NCI-H146 treated with DMSO at 0.1 percent for 48 hours (cell line): ENCODE data around the gene TGFBR2.

Source experiments
- DNase-seq: peaks from one replicate; lab custom pipeline; 2025; ENCODE audit not compliant: unreplicated experiment; lab: John Stamatoyannopoulos, UW

TGFBR2 gene

GRCh38 chr3:30671527-30672286, 65.3 kb downstream of the TGFBR2 start:
- no peak for DNase-seq

GRCh38 chr3:30672287-30672735, 65.9 kb downstream of the TGFBR2 start:
- DNase-seq: no peak

- no peak for DNase-seq
Measured at GRCh38 chr3:30672959-30673358, 66.6 kb downstream of the TGFBR2 start.

GRCh38 chr3:30673425-30674341, 67.3 kb downstream of the TGFBR2 start:
- no peak for DNase-seq

GRCh38 chr3:30675006-30675405, 68.6 kb downstream of the TGFBR2 start:
- no peak for DNase-seq

- no peak for DNase-seq
Measured at GRCh38 chr3:30675774-30676173, 69.4 kb downstream of the TGFBR2 start.

GRCh38 chr3:30676424-30677346, 70.3 kb downstream of the TGFBR2 start:
- DNase-seq: no peak

GRCh38 chr3:30677347-30677685, 70.9 kb downstream of the TGFBR2 start:
- DNase-seq: no peak

- no peak for DNase-seq
Measured at GRCh38 chr3:30679045-30679444, 72.6 kb downstream of the TGFBR2 start.

- DNase-seq: no peak
Measured at GRCh38 chr3:30680789-30681648, 74.6 kb downstream of the TGFBR2 start.

- no peak for DNase-seq
Measured at GRCh38 chr3:30681649-30682211, 75.3 kb downstream of the TGFBR2 start.

- DNase-seq: no peak
Measured at GRCh38 chr3:30682434-30683155, 76.2 kb downstream of the TGFBR2 start.

- no peak for DNase-seq
Measured at GRCh38 chr3:30683769-30684168, 77.4 kb downstream of the TGFBR2 start.

GRCh38 chr3:30684356-30684755, 78.0 kb downstream of the TGFBR2 start:
- DNase-seq: no peak

GRCh38 chr3:30685267-30685667, 78.9 kb downstream of the TGFBR2 start:
- DNase-seq: no peak

- DNase-seq: no peak
Measured at GRCh38 chr3:30686176-30686575, 79.8 kb downstream of the TGFBR2 start.

- DNase-seq: no peak
Measured at GRCh38 chr3:30686799-30687198, 80.4 kb downstream of the TGFBR2 start.

GRCh38 chr3:30687930-30688570, 81.6 kb downstream of the TGFBR2 start:
- DNase-seq: no peak
